ENCODE measurements around the gene FNBP1. TPM values are rescaled to one million over a fixed set of nuclear protein-coding genes. Genes with fewer than 3 reads are reported as not detected.

FNBP1 gene
- total RNA-seq, 1 donor: 41.9 TPM

- no peak overlapping the region for H3K4me3 ChIP-seq (ENCODE audit: low read depth, low read length)
- DNase-seq (ENCODE audit: low read depth): no peak
- TF ChIP-seq CTCF (IDR thresholded peaks at IDR 0.05; ENCODE audit: insufficient read depth, low read depth, low read length): no peak
These were observed 162.1 kb downstream of the FNBP1 start for GRCh38 chr9:129880654-129881546.

GRCh38 chr9:129879991-129880653, 162.9 kb downstream of the FNBP1 start:
- no peak for DNase-seq (ENCODE audit: low read depth)
- TF ChIP-seq CTCF (IDR thresholded peaks at IDR 0.05; ENCODE audit: insufficient read depth, low read depth, low read length): no peak
- no peak overlapping the region for H3K4me3 ChIP-seq (ENCODE audit: low read depth, low read length)

GRCh38 chr9:129879103-129879699, 163.8 kb downstream of the FNBP1 start:
- no peak for TF ChIP-seq CTCF (IDR thresholded peaks at IDR 0.05; ENCODE audit: insufficient read depth, low read depth, low read length)
- DNase-seq (ENCODE audit: low read depth): no peak
- no peak overlapping the region for H3K4me3 ChIP-seq (ENCODE audit: low read depth, low read length)

GRCh38 chr9:129878291-129878690, 164.7 kb downstream of the FNBP1 start:
- no peak for TF ChIP-seq CTCF (IDR thresholded peaks at IDR 0.05; ENCODE audit: insufficient read depth, low read depth, low read length)
- no peak for DNase-seq (ENCODE audit: low read depth)
- no peak overlapping the region for H3K4me3 ChIP-seq (ENCODE audit: low read depth, low read length)

- no peak overlapping the region for H3K4me3 ChIP-seq (ENCODE audit: low read depth, low read length)
- TF ChIP-seq CTCF (IDR thresholded peaks at IDR 0.05; ENCODE audit: insufficient read depth, low read depth, low read length): no peak
- DNase-seq (ENCODE audit: low read depth): no peak
These were observed 166.2 kb downstream of the FNBP1 start for GRCh38 chr9:129876815-129877214.

- no peak for TF ChIP-seq CTCF (IDR thresholded peaks at IDR 0.05; ENCODE audit: insufficient read depth, low read depth, low read length)
- H3K4me3 ChIP-seq (ENCODE audit: low read depth, low read length): no peak overlapping the region
- DNase-seq (ENCODE audit: low read depth): no peak
These were observed 167.1 kb downstream of the FNBP1 start for GRCh38 chr9:129875687-129876395.

Measured in fibroblast of villous mesenchyme (primary cell).